KOPT-K1 (cell line): ENCODE results near the gene LSS.
"Not testable (repeated sequence)": the region's sequence is repeated elsewhere in the genome, so short reads cannot be mapped to it uniquely, and the experiment has no call there.

Source experiments
- H3K27ac ChIP-seq: fragments of 200-600 bp; sonication (generic); 2 replicates; pipeline ENCODE4 v1.5.1; 2016; ENCODE audit warnings: antibody characterized with exemption, mild to moderate bottlenecking, low read depth, low read length; ENCODE audit not compliant: poor library complexity, severe bottlenecking
- H3K36me3 ChIP-seq: fragments of 200-600 bp; sonication (generic); 2 replicates; pipeline ENCODE4 v1.5.1; 2017; ENCODE audit warnings: antibody characterized with exemption, mild to moderate bottlenecking, low read length, moderate library complexity; ENCODE audit not compliant: insufficient read depth
- H3K9me3 ChIP-seq: fragments of 200-600 bp; sonication (generic); 2 replicates; pipeline ENCODE4 v1.5.1; 2017; ENCODE audit warnings: antibody characterized with exemption, low read length, mild to moderate bottlenecking; ENCODE audit not compliant: insufficient read depth, poor library complexity, severe bottlenecking

Gene LSS

DNA sequence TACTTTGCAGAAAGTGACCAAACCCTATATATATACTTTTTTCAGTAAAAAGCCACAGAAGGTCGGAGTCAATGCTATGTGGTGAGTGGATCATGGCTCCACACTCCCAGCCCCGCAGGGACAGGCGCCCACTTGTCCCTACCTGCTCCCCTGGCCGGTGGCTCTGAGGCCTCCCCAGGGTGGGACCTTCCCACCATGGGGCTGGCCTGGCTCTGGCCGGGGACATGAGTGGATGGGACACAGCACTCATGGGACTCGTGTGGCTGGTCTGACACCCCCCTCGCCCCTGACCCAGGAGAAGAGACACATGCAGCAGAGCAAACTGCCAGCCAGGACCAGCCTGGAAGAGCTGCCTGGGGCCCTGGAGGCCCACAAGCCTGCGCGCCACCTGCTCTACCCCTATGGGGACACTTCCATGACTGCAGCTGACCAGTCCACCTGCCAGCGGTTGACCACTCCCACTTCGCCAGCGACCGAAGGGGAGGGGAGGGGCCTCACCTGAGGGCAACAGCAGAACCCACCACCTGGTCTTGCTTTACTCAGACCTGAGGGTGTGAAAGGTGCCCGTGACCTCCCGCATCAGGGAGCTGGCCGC is 46.5 kb downstream of the LSS start:
- H3K36me3 ChIP-seq: no peaks in the 10 kb centered on the region
- H3K9me3 ChIP-seq: no peaks in the 10 kb centered on the region
- no peak overlapping the region for H3K27ac ChIP-seq

- Histone ChIP-seq H3K9me3 (peaks cover 5% of the 10 kb centered on the region), H3K27ac (no peak overlapping the region), H3K36me3 (no peaks in the 10 kb centered on the region)
Measured at GRCh38 chr21:46181436-46181835, 47.1 kb downstream of the LSS start.

- Histone ChIP-seq H3K27ac (no peak overlapping the region), H3K36me3 (no peaks in the 10 kb centered on the region), H3K9me3 (peaks cover 10% of the 10 kb centered on the region)
Measured at GRCh38 chr21:46180778-46181391, 47.7 kb downstream of the LSS start.

DNA sequence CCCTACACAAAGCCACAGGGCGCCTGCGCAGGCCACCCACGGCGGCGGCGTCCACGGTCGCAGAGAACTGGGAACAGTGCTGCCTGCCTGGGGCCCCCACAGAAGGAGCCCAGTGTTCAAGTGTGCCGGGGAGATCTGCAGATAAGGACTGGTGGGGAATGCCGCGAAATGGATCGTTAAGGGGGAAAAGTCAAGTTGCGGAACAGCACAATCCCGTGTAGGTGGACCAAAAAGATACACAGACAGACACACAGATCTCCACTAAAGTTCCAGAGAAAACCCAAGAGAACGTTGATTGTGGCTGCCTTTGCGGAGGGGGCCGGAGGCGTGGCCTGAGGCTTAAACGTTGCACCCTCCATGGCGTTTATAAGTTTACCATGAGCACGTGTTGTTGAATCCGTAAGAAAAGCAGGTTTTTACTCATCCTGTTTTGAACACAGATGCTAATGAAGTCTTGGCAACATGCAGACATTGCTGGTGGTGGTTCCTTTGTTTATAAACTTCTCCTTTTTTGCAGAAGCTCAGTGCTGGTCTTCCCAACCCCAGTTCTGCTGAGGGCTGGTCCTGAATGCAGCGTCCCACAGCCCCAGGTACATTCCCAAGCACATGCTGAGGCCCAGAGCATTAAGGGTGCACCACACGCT is 48.4 kb downstream of the LSS start:
- H3K27ac ChIP-seq: no peak overlapping the region
- peaks cover 10% of the 10 kb centered on the region for H3K9me3 ChIP-seq
- no peaks in the 10 kb centered on the region for H3K36me3 ChIP-seq

- Histone ChIP-seq H3K36me3 (no peaks in the 10 kb centered on the region), H3K9me3 (peaks cover 11% of the 10 kb centered on the region), H3K27ac (no peak overlapping the region)
Measured at GRCh38 chr21:46179708-46180078, 48.9 kb downstream of the LSS start.

GRCh38 chr21:46178961-46179360 is 49.6 kb downstream of the LSS start:
- peaks cover 16% of the 10 kb centered on the region for H3K9me3 ChIP-seq
- H3K36me3 ChIP-seq: no peaks in the 10 kb centered on the region
- no peak overlapping the region for H3K27ac ChIP-seq

GRCh38 chr21:46176443-46177129 is 52.0 kb downstream of the LSS start:
- peaks cover 21% of the 10 kb centered on the region for H3K9me3 ChIP-seq
- H3K27ac ChIP-seq, H3K36me3 ChIP-seq: not testable (repeated sequence)

- H3K27ac ChIP-seq: no peak overlapping the region
- H3K9me3 ChIP-seq: peaks cover 21% of the 10 kb centered on the region
- no peaks in the 10 kb centered on the region for H3K36me3 ChIP-seq
Measured at GRCh38 chr21:46173573-46173972, 55.0 kb downstream of the LSS start.

- Histone ChIP-seq H3K27ac (no peak overlapping the region), H3K9me3 (peaks cover 21% of the 10 kb centered on the region)
Measured at GRCh38 chr21:46172863-46173528, 55.6 kb downstream of the LSS start.

DNA sequence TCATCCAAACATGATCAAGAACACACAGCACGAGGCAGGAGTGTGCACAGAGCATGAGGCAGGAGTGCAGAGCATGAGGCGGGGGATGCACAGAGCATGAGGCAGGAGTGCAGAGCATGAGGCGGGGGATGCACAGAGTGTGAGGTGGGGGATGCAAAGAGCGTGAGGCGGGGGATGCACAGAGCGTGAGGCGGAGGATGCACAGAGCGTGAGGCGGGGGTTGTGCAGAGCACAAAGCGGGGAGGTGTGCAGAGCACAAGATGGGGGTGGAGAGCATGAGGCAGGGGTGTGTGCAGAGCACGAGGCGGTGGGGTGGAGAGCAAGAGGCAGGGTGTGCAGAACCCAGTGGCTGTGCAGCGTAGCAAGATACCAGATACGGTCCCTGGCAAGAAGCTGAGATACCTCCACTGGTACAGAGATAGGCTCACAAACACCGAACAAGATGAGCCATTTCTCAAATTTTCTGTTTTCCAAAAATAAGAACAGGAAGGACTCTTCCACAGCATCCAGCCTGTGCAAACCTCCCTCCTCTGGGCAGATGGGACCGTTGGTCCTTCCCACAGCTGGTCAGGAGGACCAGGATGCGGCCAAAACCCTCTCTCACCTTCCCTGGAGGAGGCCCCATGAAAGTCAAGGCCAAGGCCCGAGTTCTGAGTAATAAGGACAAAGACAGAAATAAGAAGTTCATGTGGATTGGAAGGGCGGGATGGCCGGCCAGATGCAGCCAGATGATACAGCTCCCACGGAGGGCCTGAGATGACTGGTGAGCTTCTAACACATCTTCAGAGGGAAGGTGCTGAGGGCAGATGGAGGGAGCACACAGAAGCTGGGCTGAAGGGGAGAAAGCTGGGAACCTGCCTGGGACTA is 56.3 kb downstream of the LSS start:
- Histone ChIP-seq H3K36me3 (no peaks in the 10 kb centered on the region), H3K9me3 (peaks cover 21% of the 10 kb centered on the region), H3K27ac (no peak overlapping the region)

More at GRCh38 chr21:46172863-46173528, 55.6 kb downstream of the LSS start:
- no peaks in the 10 kb centered on the region for H3K36me3 ChIP-seq

DNA sequence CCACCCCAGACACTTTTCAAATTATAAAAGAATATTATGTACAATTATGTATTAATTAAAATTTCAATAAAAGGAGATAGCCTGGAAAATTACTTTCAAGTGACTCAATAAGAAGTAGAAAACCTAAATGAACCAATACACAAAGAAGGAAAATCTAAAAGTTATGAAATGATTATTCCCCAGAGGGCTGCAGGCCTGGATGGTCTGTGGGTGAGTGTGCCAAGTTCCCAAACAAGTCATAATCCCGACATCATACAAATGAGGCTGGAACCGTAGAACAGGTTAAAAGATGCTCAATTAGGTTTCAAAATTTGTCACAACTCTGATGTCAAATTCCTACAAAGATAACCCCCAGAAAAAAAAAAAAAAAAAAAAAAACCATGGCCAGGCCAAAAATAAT is 57.0 kb downstream of the LSS start:
- Histone ChIP-seq H3K9me3 (peaks cover 18% of the 10 kb centered on the region), H3K27ac (no peak overlapping the region), H3K36me3 (no peaks in the 10 kb centered on the region)

DNA sequence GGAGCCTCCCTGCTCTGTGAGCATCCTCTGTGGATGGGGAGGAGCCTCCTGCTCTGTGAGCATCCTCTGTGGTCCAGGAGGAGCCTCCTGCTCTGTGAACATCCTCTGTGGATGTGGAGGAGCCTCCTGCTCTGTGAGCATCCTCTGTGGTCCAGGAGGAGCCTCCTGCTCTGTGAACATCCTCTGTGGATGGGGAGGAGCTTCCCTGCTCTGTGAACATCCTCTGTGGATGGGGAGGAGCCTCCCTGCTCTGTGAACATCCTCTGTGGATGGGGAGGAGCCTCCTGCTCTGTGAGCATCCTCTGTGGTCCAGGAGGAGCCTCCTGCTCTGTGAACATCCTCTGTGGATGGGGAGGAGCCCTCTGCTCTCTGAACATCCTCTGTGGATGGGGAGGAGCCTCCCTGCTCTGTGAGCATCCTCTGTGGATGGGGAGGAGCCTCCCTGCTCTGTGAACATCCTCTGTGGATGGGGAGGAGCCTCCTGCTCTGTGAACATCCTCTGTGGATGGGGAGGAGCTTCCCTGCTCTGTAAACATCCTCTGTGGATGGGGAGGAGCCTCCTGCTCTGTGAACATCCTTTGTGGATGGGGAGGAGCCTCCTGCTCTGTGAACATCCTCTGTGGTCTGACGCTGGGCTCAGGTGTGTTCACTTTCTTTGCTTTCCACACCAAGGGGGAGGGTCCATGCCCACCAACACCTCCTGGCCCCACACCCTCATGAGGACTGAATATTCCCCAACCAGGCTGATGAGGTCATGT is 58.0 kb downstream of the LSS start:
- H3K27ac ChIP-seq, H3K36me3 ChIP-seq: not testable (repeated sequence)
- peaks cover 12% of the 10 kb centered on the region for H3K9me3 ChIP-seq

DNA sequence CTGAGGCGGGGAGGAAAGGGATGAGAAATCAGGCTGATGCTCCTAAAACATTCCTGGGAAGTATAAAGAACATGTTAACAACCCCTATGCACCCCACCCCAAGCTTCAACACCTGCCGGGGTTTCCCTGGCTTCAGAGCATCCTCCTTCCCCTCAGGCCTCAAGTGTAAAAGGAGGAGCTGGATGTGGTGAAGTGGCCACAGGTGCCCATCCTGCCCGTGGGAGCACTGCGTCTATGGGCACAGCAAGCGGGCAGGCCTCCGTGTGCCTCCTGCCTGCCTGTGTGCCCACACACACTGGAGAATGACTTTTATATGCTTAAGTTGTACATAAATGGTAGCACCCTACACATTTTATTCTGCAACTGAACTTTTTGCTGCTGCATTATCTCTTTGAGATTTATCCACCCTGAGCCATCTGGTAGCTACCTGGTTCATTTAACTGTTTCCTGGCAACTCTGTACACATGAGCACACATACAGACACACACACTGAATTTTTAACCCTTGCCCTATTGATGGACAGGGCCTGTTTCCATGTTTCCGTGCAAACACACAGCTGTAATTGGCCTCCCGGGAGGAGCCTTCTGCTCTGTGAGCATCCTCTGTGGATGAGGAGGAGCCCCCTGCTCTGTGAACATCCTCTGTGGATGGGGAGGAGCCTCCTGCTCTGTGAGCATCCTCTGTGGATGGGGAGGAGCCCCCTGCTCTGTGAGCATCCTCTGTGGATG is 59.8 kb downstream of the LSS start:
- Histone ChIP-seq H3K27ac (no peak overlapping the region), H3K36me3 (no peaks in the 10 kb centered on the region), H3K9me3 (peaks cover 5% of the 10 kb centered on the region)
